Activated CD4-positive, CD25-positive, alpha-beta regulatory T cell treated with anti-CD3 and anti-CD28 coated beads, Interleukin-2, amount 50 U/mL, for 24 hours (primary cell): Measurements from ENCODE around the gene HTR3C.
"Not testable (repeated sequence)": the region's sequence is repeated elsewhere in the genome, so short reads cannot be mapped to it uniquely, and the experiment has no call there.

ENCODE experiments used
- ATAC-seq, 2 donors: fragments of 150-1000 bp; cut with Tn5 transposase; one replicate each; pipeline ENCODE4 v1.10.0; 2021; ENCODE audit warnings: mild to moderate bottlenecking in 1 of 2, moderate library complexity in 1 of 2

HTR3C gene

GRCh38 chr3:184052767-184053166, at the start of gene HTR3C:
HTR3C (plus strand) TSS chr3:184053047; CDS start chr3:184053081, 34 bp downstream.
- ATAC-seq: no peak

- ATAC-seq: no peak
Observed at GRCh38 chr3:184003187-184003967, 49.5 kb upstream of the HTR3C start.

- no peak for ATAC-seq
Observed at GRCh38 chr3:184004476-184004875, 48.4 kb upstream of the HTR3C start.

GRCh38 chr3:184005941-184006507, 46.8 kb upstream of the HTR3C start:
- peak; percentile 46 to 63 for ATAC-seq

- not testable (repeated sequence) for ATAC-seq
Observed at GRCh38 chr3:184007143-184007813, 45.6 kb upstream of the HTR3C start.

GRCh38 chr3:184008161-184008560, 44.7 kb upstream of the HTR3C start:
- ATAC-seq: no peak

- no peak for ATAC-seq
Observed at GRCh38 chr3:184011230-184011876, 41.5 kb upstream of the HTR3C start.

GRCh38 chr3:184011937-184012889, 40.6 kb upstream of the HTR3C start:
- no peak for ATAC-seq

- no peak for ATAC-seq
Observed at GRCh38 chr3:184015381-184016019, 37.3 kb upstream of the HTR3C start.

GRCh38 chr3:184016169-184016570, 36.7 kb upstream of the HTR3C start:
- no peak for ATAC-seq

GRCh38 chr3:184016811-184017671, 35.8 kb upstream of the HTR3C start:
- ATAC-seq: peak; percentile 70 to 81

- peak; percentile 96 to 98 for ATAC-seq
Observed at GRCh38 chr3:184017672-184018423, 35.0 kb upstream of the HTR3C start, which contains the start of gene ABCC5. ABCC5 (minus strand) TSS chr3:184017884; CDS start chr3:184014392, 3,492 bp downstream.

GRCh38 chr3:184018424-184018973, 34.3 kb upstream of the HTR3C start:
- no peak for ATAC-seq

GRCh38 chr3:184022323-184022722, 30.5 kb upstream of the HTR3C start:
- no peak for ATAC-seq

GRCh38 chr3:184025256-184025655, 27.6 kb upstream of the HTR3C start:
- not testable (repeated sequence) for ATAC-seq

- ATAC-seq: not testable (repeated sequence)
Observed at GRCh38 chr3:184028275-184028890, 24.5 kb upstream of the HTR3C start.

- ATAC-seq: no peak
Observed at GRCh38 chr3:184029443-184029842, 23.4 kb upstream of the HTR3C start.

- ATAC-seq: no peak
Observed at GRCh38 chr3:184030536-184030935, 22.3 kb upstream of the HTR3C start.
